Mucosa of rectum (tissue), 2 donors: ENCODE data around the gene PGLYRP4.
A peak's percentile ranks its signal among the peaks of the same experiment; 100 is the strongest.

ENCODE experiments used
- H3K27ac ChIP-seq, 2 donors: one replicate each; pipeline ENCODE4 v1.7.0; 2013; ENCODE audit warnings: inconsistent platforms in 2 of 2, low read depth in 2 of 2, low read length in 2 of 2
- H3K27me3 ChIP-seq, 2 donors: one replicate each; pipeline ENCODE4 v1.7.0; 2013; ENCODE audit warnings: low read length in 2 of 2; ENCODE audit not compliant: control insufficient read depth in 2 of 2, insufficient read depth in 2 of 2
- H3K36me3 ChIP-seq, 2 donors: one replicate each; pipeline ENCODE4 v1.7.0; 2013; ENCODE audit warnings: low read length in 2 of 2; ENCODE audit not compliant: control insufficient read depth in 2 of 2, insufficient read depth in 2 of 2
- H3K4me1 ChIP-seq, 2 donors: one replicate each; pipeline ENCODE4 v1.7.0; 2013; ENCODE audit warnings: low read length in 2 of 2, mild to moderate bottlenecking in 1 of 2; ENCODE audit not compliant: control insufficient read depth in 2 of 2, insufficient read depth in 2 of 2
- H3K4me3 ChIP-seq, 2 donors: one replicate each; pipeline ENCODE4 v1.7.0; 2013; ENCODE audit warnings: low read length in 2 of 2
- H3K9ac ChIP-seq, 2 donors: one replicate each; pipeline ENCODE4 v1.7.0; 2013; ENCODE audit warnings: low read length in 2 of 2, low read depth in 1 of 2, mild to moderate bottlenecking in 1 of 2
- H3K9me3 ChIP-seq, 2 donors: one replicate each; pipeline ENCODE4 v1.7.0; 2013; ENCODE audit warnings: low read length in 2 of 2; ENCODE audit not compliant: control insufficient read depth in 2 of 2
- donor health status: healthy.
- donor health status: Normal muscosa, but diverticular disease.

Gene PGLYRP4

GRCh38 chr1:153364156-153364555, 15.5 kb upstream of the PGLYRP4 start:
- H3K27me3 ChIP-seq = no peaks in the 10 kb centered on the region
- no peak overlapping the region for H3K27ac ChIP-seq
- no peaks in the 10 kb centered on the region for H3K9me3 ChIP-seq
- H3K36me3 ChIP-seq = no peaks in the 10 kb centered on the region
- H3K4me1 ChIP-seq = peaks cover 0 to 6% of the 10 kb centered on the region in 2 donors
- H3K4me3 ChIP-seq = no peak overlapping the region
- no peak overlapping the region for H3K9ac ChIP-seq

GRCh38 chr1:153363641-153364040, 15.0 kb upstream of the PGLYRP4 start:
- H3K27ac ChIP-seq = no peak overlapping the region
- peaks cover 0 to 6% of the 10 kb centered on the region in 2 donors for H3K4me1 ChIP-seq

GRCh38 chr1:153362187-153362775, 13.6 kb upstream of the PGLYRP4 start:
- peaks cover 0 to 8% of the 10 kb centered on the region in 2 donors for H3K4me1 ChIP-seq
- no peaks in the 10 kb centered on the region for H3K36me3 ChIP-seq
- no peaks in the 10 kb centered on the region for H3K27me3 ChIP-seq
- H3K9ac ChIP-seq = no peak overlapping the region
- H3K27ac ChIP-seq = no peak overlapping the region
- H3K4me3 ChIP-seq = no peak overlapping the region
- H3K9me3 ChIP-seq = no peaks in the 10 kb centered on the region

More at GRCh38 chr1:153363641-153364040, 15.0 kb upstream of the PGLYRP4 start:
- no peaks in the 10 kb centered on the region for H3K27me3 ChIP-seq
- H3K36me3 ChIP-seq = no peaks in the 10 kb centered on the region
- H3K9me3 ChIP-seq = no peaks in the 10 kb centered on the region
- no peak overlapping the region for H3K4me3 ChIP-seq
- H3K9ac ChIP-seq = no peak overlapping the region

GRCh38 chr1:153361480-153362109, 13.0 kb upstream of the PGLYRP4 start:
- no peak overlapping the region for H3K4me3 ChIP-seq
- H3K36me3 ChIP-seq = no peaks in the 10 kb centered on the region
- no peaks in the 10 kb centered on the region for H3K9me3 ChIP-seq
- no peaks in the 10 kb centered on the region for H3K27me3 ChIP-seq
- H3K4me1 ChIP-seq = peaks cover 0 to 8% of the 10 kb centered on the region in 2 donors
- H3K9ac ChIP-seq = no peak overlapping the region
- no peak overlapping the region for H3K27ac ChIP-seq

- Histone ChIP-seq H3K9me3 (no peaks in the 10 kb centered on the region), H3K4me1 (peaks cover 0 to 8% of the 10 kb centered on the region in 2 donors), H3K36me3 (no peaks in the 10 kb centered on the region), H3K4me3 (no peak overlapping the region), H3K27ac (no peak overlapping the region), H3K9ac (no peak overlapping the region), H3K27me3 (no peaks in the 10 kb centered on the region)
These were observed 12.2 kb upstream of the PGLYRP4 start for GRCh38 chr1:153360592-153361479.

GRCh38 chr1:153360190-153360589, 11.5 kb upstream of the PGLYRP4 start:
- Histone ChIP-seq H3K27me3 (no peaks in the 10 kb centered on the region), H3K27ac (no peak overlapping the region), H3K4me3 (no peak overlapping the region), H3K9ac (no peak overlapping the region), H3K9me3 (no peaks in the 10 kb centered on the region), H3K4me1 (peaks cover 0 to 8% of the 10 kb centered on the region in 2 donors), H3K36me3 (no peaks in the 10 kb centered on the region)

GRCh38 chr1:153359241-153359640, 10.6 kb upstream of the PGLYRP4 start:
- no peaks in the 10 kb centered on the region for H3K27me3 ChIP-seq
- H3K36me3 ChIP-seq = no peaks in the 10 kb centered on the region
- peaks cover 0 to 8% of the 10 kb centered on the region in 2 donors for H3K4me1 ChIP-seq
- H3K4me3 ChIP-seq = no peak overlapping the region
- no peaks in the 10 kb centered on the region for H3K9me3 ChIP-seq
- no peak overlapping the region for H3K27ac ChIP-seq
- no peak overlapping the region for H3K9ac ChIP-seq

GRCh38 chr1:153358691-153358975, 10.0 kb upstream of the PGLYRP4 start:
- peak overlapping the region in 1 of 2 donors; percentile 23 for H3K27ac ChIP-seq

GRCh38 chr1:153357853-153358690, 9.4 kb upstream of the PGLYRP4 start, which contains the start of gene S100A9:
Gene S100A9, plus strand, starts transcription at chr1:153357854. Its CDS starts 430 bp downstream, at chr1:153358284.
- Histone ChIP-seq H3K27ac (peak within 1 kb of the TSS in 1 of 2 donors; percentile 23), H3K9me3 (no peaks in the 10 kb centered on the region)

More at GRCh38 chr1:153358691-153358975, 10.0 kb upstream of the PGLYRP4 start:
- Histone ChIP-seq H3K27me3 (peaks cover 0 to 3% of the 10 kb centered on the region in 2 donors), H3K36me3 (no peaks in the 10 kb centered on the region), H3K4me1 (peaks cover 0 to 8% of the 10 kb centered on the region in 2 donors), H3K9me3 (no peaks in the 10 kb centered on the region), H3K4me3 (peak overlapping the region in 1 of 2 donors; percentile 22), H3K9ac (no peak overlapping the region)

More at GRCh38 chr1:153357853-153358690, 9.4 kb upstream of the PGLYRP4 start, which contains the start of gene S100A9:
- H3K4me3 ChIP-seq = peak within 1 kb of the TSS in 1 of 2 donors; percentile 22
- no peak within 1 kb of the TSS for H3K9ac ChIP-seq
- H3K27me3 ChIP-seq = peaks cover 0 to 3% of the 10 kb centered on the region in 2 donors
- peaks cover 0 to 8% of the 10 kb centered on the region in 2 donors for H3K4me1 ChIP-seq
- no peaks in the 10 kb centered on the region for H3K36me3 ChIP-seq
